ENCODE data around the gene SEC61G.

SEC61G gene

GRCh38 chr7:54705436-54705835 is 53.6 kb downstream of the SEC61G start:
- H3K14ac ChIP-seq (ENCODE audit: low read length): no peak overlapping the region
- H2AFZ ChIP-seq (ENCODE audit: insufficient read depth, low read length, poor library complexity): no peak overlapping the region
- H4K91ac ChIP-seq (ENCODE audit: low read depth, low read length): no peak overlapping the region
- H3K36me3 ChIP-seq (ENCODE audit: control insufficient read depth in 1 of 2, insufficient read depth in 2 of 2, low read length in 2 of 2): no peaks in the 10 kb centered on the region
- no peaks in the 10 kb centered on the region for H3K9me3 ChIP-seq (ENCODE audit: insufficient read depth, low read depth, low read length)
- H3K4me2 ChIP-seq (ENCODE audit: low read length): no peak overlapping the region
- H2AK5ac ChIP-seq (ENCODE audit: low read length): no peak overlapping the region
- no peak overlapping the region for H2BK12ac ChIP-seq (ENCODE audit: low read length)
- WGBS (ENCODE audit: extremely low coverage, insufficient coverage, insufficient read length): no CpG with 5 or more reads among the region's 4 CpGs
- H3K4me3 ChIP-seq (ENCODE audit: low read depth, low read length): no peak overlapping the region
- H3K79me1 ChIP-seq (ENCODE audit: low read length): no peaks in the 10 kb centered on the region
- H3K79me2 ChIP-seq (ENCODE audit: control insufficient read depth, insufficient read depth, low read length, poor library complexity): no peaks in the 10 kb centered on the region
- no peak overlapping the region for H3K27ac ChIP-seq (ENCODE audit: low read depth, low read length)
- no peak overlapping the region for H3K4ac ChIP-seq (ENCODE audit: low read depth, low read length)
- no peak overlapping the region for H2BK120ac ChIP-seq (ENCODE audit: insufficient read depth, low read length, poor library complexity)
- no peak overlapping the region for H3K18ac ChIP-seq (ENCODE audit: low read length)
- no peaks in the 10 kb centered on the region for H3K4me1 ChIP-seq (ENCODE audit: control insufficient read depth in 1 of 2, insufficient read depth in 2 of 2, low read length in 2 of 2)
- no peak overlapping the region for H3K23ac ChIP-seq (ENCODE audit: low read length)
- no peaks in the 10 kb centered on the region for H3K27me3 ChIP-seq (ENCODE audit: insufficient read depth, low read length)
- no peak overlapping the region for H2BK5ac ChIP-seq (ENCODE audit: low read depth, low read length, poor library complexity)
- DNase-seq: peak; percentile 16 to 40
- no peak overlapping the region for H4K12ac ChIP-seq (ENCODE audit: low read depth, low read length)
- no peak overlapping the region for H3K9ac ChIP-seq (ENCODE audit: low read length)
- H4K8ac ChIP-seq (ENCODE audit: low read depth, low read length): no peak overlapping the region

DNA sequence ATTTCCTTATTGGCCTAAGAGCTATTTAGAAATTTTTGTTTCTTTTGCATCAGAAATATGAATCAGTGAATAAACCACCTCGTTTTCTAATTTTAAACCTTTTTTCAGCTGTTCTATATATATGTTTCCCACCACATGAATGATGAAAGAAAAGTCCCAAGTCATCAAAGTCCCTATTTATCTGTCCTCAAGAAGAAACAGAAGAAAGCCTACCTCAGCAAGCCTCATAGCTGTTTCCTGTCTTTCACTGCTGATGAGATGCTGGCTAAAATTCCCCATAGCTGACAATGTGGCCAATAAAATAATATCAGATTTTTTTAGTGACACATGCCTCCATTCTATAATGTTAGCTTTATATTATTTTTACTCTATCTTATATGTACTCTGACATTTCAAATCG is 54.2 kb downstream of the SEC61G start:
- H3K4me1 ChIP-seq (ENCODE audit: control insufficient read depth in 1 of 2, insufficient read depth in 2 of 2, low read length in 2 of 2): no peaks in the 10 kb centered on the region
- H2AK5ac ChIP-seq (ENCODE audit: low read length): no peak overlapping the region
- no peak overlapping the region for H2BK120ac ChIP-seq (ENCODE audit: insufficient read depth, low read length, poor library complexity)
- H3K79me1 ChIP-seq (ENCODE audit: low read length): no peaks in the 10 kb centered on the region
- H4K91ac ChIP-seq (ENCODE audit: low read depth, low read length): no peak overlapping the region
- no peak overlapping the region for H2AFZ ChIP-seq (ENCODE audit: insufficient read depth, low read length, poor library complexity)
- no peaks in the 10 kb centered on the region for H3K36me3 ChIP-seq (ENCODE audit: control insufficient read depth in 1 of 2, insufficient read depth in 2 of 2, low read length in 2 of 2)
- no peak overlapping the region for H2BK12ac ChIP-seq (ENCODE audit: low read length)
- H3K4me3 ChIP-seq (ENCODE audit: low read depth, low read length): no peak overlapping the region
- H3K4me2 ChIP-seq (ENCODE audit: low read length): no peak overlapping the region
- WGBS (ENCODE audit: extremely low coverage, insufficient coverage, insufficient read length): no CpG with 5 or more reads among the region's 2 CpGs
- no peaks in the 10 kb centered on the region for H3K79me2 ChIP-seq (ENCODE audit: control insufficient read depth, insufficient read depth, low read length, poor library complexity)
- H2BK5ac ChIP-seq (ENCODE audit: low read depth, low read length, poor library complexity): no peak overlapping the region
- no peak overlapping the region for H3K23ac ChIP-seq (ENCODE audit: low read length)
- H3K14ac ChIP-seq (ENCODE audit: low read length): no peak overlapping the region
- DNase-seq: no peak
- H3K27ac ChIP-seq (ENCODE audit: low read depth, low read length): no peak overlapping the region
- no peak overlapping the region for H3K4ac ChIP-seq (ENCODE audit: low read depth, low read length)
- H4K12ac ChIP-seq (ENCODE audit: low read depth, low read length): no peak overlapping the region
- H3K9me3 ChIP-seq (ENCODE audit: insufficient read depth, low read depth, low read length): no peaks in the 10 kb centered on the region
- H3K27me3 ChIP-seq (ENCODE audit: insufficient read depth, low read length): no peaks in the 10 kb centered on the region
- H4K8ac ChIP-seq (ENCODE audit: low read depth, low read length): no peak overlapping the region
- no peak overlapping the region for H3K9ac ChIP-seq (ENCODE audit: low read length)
- H3K18ac ChIP-seq (ENCODE audit: low read length): no peak overlapping the region

Measured in trophoblast cell (in vitro differentiated cells and primary cell).